Loucy (cell line): Measurements from ENCODE around the gene GLIPR2.

Experiments used
- H2AFZ ChIP-seq: fragments of 200-600 bp; sonication (generic); 2 replicates; pipeline ENCODE4 v1.6.0; 2016; ENCODE audit warnings: antibody characterized with exemption, mild to moderate bottlenecking, low read length, moderate library complexity
- H3F3A ChIP-seq: fragments of 200-600 bp; 2 replicates; pipeline ENCODE4 v1.6.0; 2016; ENCODE audit warnings: antibody characterized with exemption, low read depth, mild to moderate bottlenecking
- H3K27me3 ChIP-seq: fragments of 200-600 bp; sonication (generic); 2 replicates; pipeline ENCODE4 v1.6.1; 2014; ENCODE audit warnings: low read length, mild to moderate bottlenecking; ENCODE audit not compliant: insufficient read depth, poor library complexity, severe bottlenecking
- H3K36me3 ChIP-seq: fragments of 200-600 bp; sonication (generic); 2 replicates; pipeline ENCODE4 v1.6.1; 2016; ENCODE audit warnings: low read length; ENCODE audit not compliant: insufficient read depth
- H3K4me1 ChIP-seq: fragments of 200-600 bp; sonication (generic); 2 replicates; pipeline ENCODE4 v1.5.1; 2014; ENCODE audit warnings: low read length, mild to moderate bottlenecking; ENCODE audit not compliant: insufficient read depth, poor library complexity, severe bottlenecking
- H3K4me2 ChIP-seq: fragments of 200-600 bp; sonication (generic); 2 replicates; pipeline ENCODE4 v1.6.0; 2014; ENCODE audit warnings: antibody characterized with exemption, low read length, low read depth, mild to moderate bottlenecking; ENCODE audit not compliant: poor library complexity, severe bottlenecking
- H3K4me3 ChIP-seq: fragments of 200-600 bp; sonication (generic); 2 replicates; pipeline ENCODE4 v1.5.1; 2014; ENCODE audit warnings: low read length, mild to moderate bottlenecking, mixed read lengths; ENCODE audit not compliant: poor library complexity, severe bottlenecking
- H3K79me2 ChIP-seq: fragments of 200-600 bp; sonication (generic); 2 replicates; pipeline ENCODE4 v1.6.1; 2014; ENCODE audit warnings: low read length; ENCODE audit not compliant: insufficient read depth
- H3K9ac ChIP-seq: fragments of 200-600 bp; sonication (generic); 2 replicates; pipeline ENCODE4 v1.6.0; 2014; ENCODE audit warnings: mild to moderate bottlenecking, low read depth, low read length, moderate library complexity; ENCODE audit not compliant: poor library complexity, severe bottlenecking
- H3K9me2 ChIP-seq: fragments of 200-600 bp; sonication (generic); replicated peaks from 2 replicates; pipeline ENCODE4 v1.6.1; 2016; ENCODE audit warnings: low read depth, low read length, mixed read lengths
- H3K9me3 ChIP-seq: fragments of 200-600 bp; sonication (generic); 2 replicates; pipeline ENCODE4 v1.6.1; 2014; ENCODE audit warnings: mild to moderate bottlenecking, antibody characterized with exemption, low read length, low read depth; ENCODE audit not compliant: insufficient read depth
- H4K20me1 ChIP-seq: fragments of 200-600 bp; sonication (generic); 2 replicates; pipeline ENCODE4 v1.6.0; 2014; ENCODE audit warnings: antibody characterized with exemption, low read length, mild to moderate bottlenecking; ENCODE audit not compliant: insufficient read depth, poor library complexity, severe bottlenecking
- EZH2phosphoT487 ChIP-seq: fragments of 200-600 bp; IDR thresholded peaks from 2 replicates; pipeline ENCODE4 v1.6.1; 2018; ENCODE audit warnings: antibody characterized with exemption, mild to moderate bottlenecking, moderate library complexity, borderline replicate concordance
- TF ChIP-seq, protein P1 (sequence below): fragments of 200-600 bp; sonication (generic); conservative IDR thresholded peaks from 2 replicates; pipeline ENCODE4 v1.5.1; 2014; ENCODE audit warnings: mild to moderate bottlenecking, antibody characterized with exemption, low read length

Gene GLIPR2

DNA sequence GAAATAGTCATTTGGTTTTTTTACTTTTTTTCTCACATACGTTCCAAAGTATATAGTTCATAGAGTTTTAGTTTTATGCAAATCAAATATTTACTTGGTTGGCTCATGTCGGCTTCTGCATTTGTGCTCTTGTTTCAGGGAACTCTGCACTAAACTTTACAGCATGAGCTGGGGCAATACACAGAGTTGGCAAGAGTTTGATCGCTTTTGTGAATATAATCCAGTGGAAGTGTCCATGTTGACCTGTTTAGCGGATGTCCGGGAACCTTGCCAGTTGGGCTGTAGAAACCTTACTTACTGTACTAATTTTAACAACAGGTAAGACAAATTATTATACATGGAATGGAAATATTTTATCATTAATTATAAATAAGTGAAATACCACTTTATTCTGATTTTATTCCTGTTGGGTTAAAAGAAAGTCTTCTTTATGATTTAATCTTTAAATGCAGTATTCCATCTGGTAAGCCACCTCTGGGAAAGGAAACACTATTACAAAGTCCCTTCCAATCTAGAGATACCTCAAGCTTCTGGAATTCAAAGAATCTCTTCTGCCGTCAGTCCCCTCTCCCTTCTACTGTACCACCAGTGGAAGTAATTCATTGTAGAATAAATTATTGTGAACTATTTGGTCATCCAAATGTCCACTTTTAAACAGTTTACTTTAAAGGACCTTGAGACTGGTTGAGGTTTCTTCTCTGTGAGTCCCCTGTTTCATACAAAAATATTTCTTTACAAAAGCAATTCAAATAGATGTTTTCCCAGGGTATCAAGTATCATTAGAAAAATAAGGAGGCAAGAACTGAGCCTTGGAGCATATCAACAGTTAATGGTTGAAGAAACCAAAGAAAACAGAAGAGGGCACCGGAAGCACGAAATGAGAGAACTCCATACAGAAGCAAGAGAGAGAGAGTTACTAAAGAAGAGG lies 45.2 kb upstream of the GLIPR2 start:
- Histone ChIP-seq H3K4me1 (no peaks in the 10 kb centered on the region), H3K4me3 (no peak overlapping the region), H3K27me3 (no peaks in the 10 kb centered on the region), H3K4me2 (no peak overlapping the region), H3K9me3 (no peaks in the 10 kb centered on the region), H3K36me3 (peaks cover 7% of the 10 kb centered on the region; the same call in 1 of the 2 replicates), H3K9ac (no peak overlapping the region), H3F3A (no peaks in the 10 kb centered on the region), H4K20me1 (no peaks in the 10 kb centered on the region), H3K9me2 (no peaks in the 10 kb centered on the region), H3K79me2 (no peaks in the 10 kb centered on the region), H2AFZ (no peak overlapping the region)
- no peak for TF ChIP-seq EZH2phosphoT487
- TF ChIP-seq, protein P1, sequence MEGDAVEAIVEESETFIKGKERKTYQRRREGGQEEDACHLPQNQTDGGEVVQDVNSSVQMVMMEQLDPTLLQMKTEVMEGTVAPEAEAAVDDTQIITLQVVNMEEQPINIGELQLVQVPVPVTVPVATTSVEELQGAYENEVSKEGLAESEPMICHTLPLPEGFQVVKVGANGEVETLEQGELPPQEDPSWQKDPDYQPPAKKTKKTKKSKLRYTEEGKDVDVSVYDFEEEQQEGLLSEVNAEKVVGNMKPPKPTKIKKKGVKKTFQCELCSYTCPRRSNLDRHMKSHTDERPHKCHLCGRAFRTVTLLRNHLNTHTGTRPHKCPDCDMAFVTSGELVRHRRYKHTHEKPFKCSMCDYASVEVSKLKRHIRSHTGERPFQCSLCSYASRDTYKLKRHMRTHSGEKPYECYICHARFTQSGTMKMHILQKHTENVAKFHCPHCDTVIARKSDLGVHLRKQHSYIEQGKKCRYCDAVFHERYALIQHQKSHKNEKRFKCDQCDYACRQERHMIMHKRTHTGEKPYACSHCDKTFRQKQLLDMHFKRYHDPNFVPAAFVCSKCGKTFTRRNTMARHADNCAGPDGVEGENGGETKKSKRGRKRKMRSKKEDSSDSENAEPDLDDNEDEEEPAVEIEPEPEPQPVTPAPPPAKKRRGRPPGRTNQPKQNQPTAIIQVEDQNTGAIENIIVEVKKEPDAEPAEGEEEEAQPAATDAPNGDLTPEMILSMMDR = peak; percentile 22; the same call in 1 of the 2 replicates

DNA sequence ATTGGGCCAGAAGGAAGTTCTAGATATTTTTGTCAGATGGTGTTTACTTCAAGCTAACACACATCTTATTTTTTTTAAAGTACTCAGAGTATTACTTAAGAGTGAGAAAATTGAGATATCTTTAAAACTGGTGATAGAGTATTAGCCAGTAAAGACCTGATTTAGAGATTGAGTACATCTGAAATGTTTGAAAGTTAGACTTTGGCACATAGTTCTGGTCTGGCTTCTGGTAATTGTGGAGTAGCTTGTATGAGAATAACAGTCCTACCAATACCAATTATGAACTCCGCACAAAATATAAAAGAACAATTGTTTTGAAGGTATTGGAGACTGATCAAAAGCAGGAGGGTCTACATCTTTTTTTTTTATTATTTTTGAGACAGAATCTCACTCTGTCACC lies 44.5 kb upstream of the GLIPR2 start:
- H3K4me3 ChIP-seq = no peak overlapping the region
- H3K9me2 ChIP-seq = no peaks in the 10 kb centered on the region
- no peaks in the 10 kb centered on the region for H3F3A ChIP-seq
- TF ChIP-seq, protein P1 = no peak
- TF ChIP-seq EZH2phosphoT487 = no peak
- no peaks in the 10 kb centered on the region for H4K20me1 ChIP-seq
- no peaks in the 10 kb centered on the region for H3K9me3 ChIP-seq
- no peaks in the 10 kb centered on the region for H3K79me2 ChIP-seq
- no peak overlapping the region for H2AFZ ChIP-seq
- no peaks in the 10 kb centered on the region for H3K27me3 ChIP-seq
- no peak overlapping the region for H3K4me2 ChIP-seq
- no peak overlapping the region for H3K9ac ChIP-seq
- no peaks in the 10 kb centered on the region for H3K4me1 ChIP-seq
- H3K36me3 ChIP-seq = peaks cover under 1% of the 10 kb centered on the region; the same call in 1 of the 2 replicates

DNA sequence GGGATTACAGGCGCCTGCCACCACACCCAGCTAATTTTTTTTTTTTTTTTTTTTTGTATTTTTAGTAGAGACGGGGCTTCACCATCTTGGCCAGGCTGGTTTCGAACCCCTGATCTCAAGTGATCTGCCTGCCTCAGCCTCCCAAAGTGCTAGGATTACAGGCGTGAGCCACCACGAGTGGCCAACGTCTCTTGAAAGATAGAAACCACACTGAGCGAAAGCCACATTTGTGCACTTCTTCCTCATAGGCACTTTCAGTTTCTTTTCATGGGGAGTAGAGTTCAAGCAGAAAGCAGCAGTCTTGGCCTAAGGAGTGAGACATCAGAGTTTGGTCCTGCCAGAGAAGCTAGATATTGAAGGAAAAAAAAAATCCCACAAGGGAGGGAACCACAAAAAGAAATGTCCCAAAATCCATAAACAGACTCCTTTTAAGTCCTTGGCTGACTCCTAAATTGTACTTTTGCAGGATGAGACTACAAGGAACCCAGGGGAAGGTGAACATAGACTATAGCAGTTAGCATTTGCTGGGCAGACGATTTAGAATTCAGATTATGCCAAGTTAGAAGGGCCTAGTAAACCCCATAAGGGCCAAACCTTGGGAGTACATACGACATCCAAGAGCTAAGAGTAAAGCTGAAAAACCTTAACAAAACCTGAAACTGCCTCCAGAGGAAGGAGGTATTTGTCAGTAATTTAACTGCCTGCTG lies 43.9 kb upstream of the GLIPR2 start:
- Histone ChIP-seq H4K20me1 (no peaks in the 10 kb centered on the region), H3F3A (no peaks in the 10 kb centered on the region), H3K9me2 (no peaks in the 10 kb centered on the region), H3K4me1 (no peaks in the 10 kb centered on the region), H3K4me2 (no peak overlapping the region), H3K27me3 (no peaks in the 10 kb centered on the region), H3K9me3 (no peaks in the 10 kb centered on the region), H2AFZ (no peak overlapping the region), H3K36me3 (no peaks in the 10 kb centered on the region), H3K4me3 (no peak overlapping the region), H3K9ac (no peak overlapping the region), H3K79me2 (no peaks in the 10 kb centered on the region)
- TF ChIP-seq, protein P1 = no peak
- TF ChIP-seq EZH2phosphoT487 = no peak
